ENCODE data around the gene ARL2.

DNA sequence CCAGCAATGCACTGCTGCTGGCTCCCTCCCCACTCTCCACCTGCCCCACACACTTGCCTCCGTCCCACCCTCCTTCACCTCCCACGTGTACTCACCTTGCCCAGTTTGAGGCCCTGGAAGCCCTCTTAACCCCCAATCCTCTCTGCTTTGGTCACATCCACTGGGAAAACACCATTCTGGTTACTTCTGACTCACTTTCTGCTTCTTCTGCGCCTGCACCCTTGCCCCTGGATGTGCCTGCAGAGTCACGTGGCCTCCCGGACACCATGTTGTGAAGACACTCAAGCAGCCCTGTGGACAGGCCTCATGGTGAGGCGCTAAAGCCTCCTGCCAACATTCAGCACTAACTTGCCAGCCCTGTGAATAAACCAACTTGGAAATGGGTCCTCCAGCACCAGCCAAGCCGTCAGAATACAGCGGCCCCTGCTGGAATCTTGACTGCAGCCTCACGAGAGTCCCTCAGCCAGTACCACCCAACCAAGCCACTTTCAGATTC is 47.0 kb downstream of the ARL2 start:
- no peak for TF ChIP-seq SUZ12 (IDR thresholded peaks at IDR 0.05; ENCODE audit: extremely low read depth, insufficient read depth, insufficient read length)
- no peak for TF ChIP-seq ZNF274 (IDR thresholded peaks at IDR 0.05; ENCODE audit: low read depth, low read length)
- TF ChIP-seq YY1 (IDR thresholded peaks at IDR 0.05; ENCODE audit: insufficient read depth, insufficient read length): no peak

Measured in NT2/D1 (cell line).